ENCODE data around the gene FOXO4.

DNA sequence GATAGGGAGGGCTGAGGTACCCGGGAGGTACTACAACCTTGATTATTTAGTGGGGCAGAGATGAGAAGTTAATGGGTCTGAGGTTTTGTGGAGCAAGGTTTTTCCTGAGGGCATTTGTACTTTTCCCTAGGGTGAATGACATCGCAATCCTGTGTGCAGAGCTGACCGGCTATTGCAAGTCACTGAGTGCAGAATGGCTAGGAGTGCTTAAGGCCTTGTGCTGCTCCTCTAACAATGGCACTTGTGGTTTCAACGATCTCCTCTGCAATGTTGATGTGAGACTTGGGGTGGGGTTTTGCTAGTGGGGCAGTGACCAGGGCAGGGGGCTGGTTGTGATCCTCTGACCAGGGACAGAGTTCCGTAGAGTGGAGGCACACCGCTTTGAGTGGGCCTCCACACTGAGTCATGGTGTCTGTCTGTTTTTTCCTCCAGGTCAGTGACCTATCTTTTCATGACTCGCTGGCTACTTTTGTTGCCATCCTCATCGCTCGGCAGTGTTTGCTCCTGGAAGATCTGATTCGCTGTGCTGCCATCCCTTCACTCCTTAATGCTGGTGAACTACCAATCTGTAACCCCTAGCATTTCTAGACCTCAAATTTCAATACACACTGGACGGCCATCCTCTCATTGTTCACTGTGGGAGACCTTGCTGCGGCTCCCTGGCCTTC lies 32.6 kb downstream of the FOXO4 start:
- TF ChIP-seq POLR2A (IDR thresholded peaks at IDR 0.05; ENCODE audit: low read length) (no peak), GATA1 (IDR thresholded peaks at IDR 0.05; ENCODE audit: low read depth, low read length) (no peak)
